ENCODE results near the gene C16orf74. TPM values are rescaled to one million over a fixed set of nuclear protein-coding genes. Genes with fewer than 3 reads are reported as not detected.

Gene C16orf74
- total and polyA plus RNA-seq, 2 of the 8 experiments (the other 6 are each of a cell fraction or from before 2014, with no cell fraction given) = 7.3 to 9.3 TPM

GRCh38 chr16:85729452-85730185, 21.3 kb downstream of the C16orf74 start:
- H3K14ac ChIP-seq (ENCODE audit: insufficient read length) = no peak overlapping the region
- H2AFZ ChIP-seq (ENCODE audit: low read length) = no peak overlapping the region
- H4K8ac ChIP-seq (ENCODE audit: extremely low read depth, insufficient read depth, low read length) = peak overlapping the region; percentile 41
- WGBS, 2 experiments (ENCODE audit: extremely low coverage in 1 of 2, insufficient coverage in 1 of 2, insufficient read length in 1 of 2, insufficient replicate concordance in 2 of 2, low coverage in 1 of 2, low lambda C conversion rate in 2 of 2, missing lambda C conversion rate in 1 of 2) = 89% methylated on average over 16 of the region's 16 CpGs; no CpG with 5 or more reads in 1 of the 2 experiments
- peak overlapping the region; percentile 19; the same call in 1 of the 2 replicates for H2BK15ac ChIP-seq (ENCODE audit: low read length)
- H2AK5ac ChIP-seq (ENCODE audit: low read depth, low read length) = peak overlapping the region; percentile 86
- no peak for DNase-seq (ENCODE audit: low read depth in 1 of 2, low spot score in 2 of 2)
- no peaks in the 10 kb centered on the region for H3K36me3 ChIP-seq (ENCODE audit: control insufficient read depth in 2 of 4, insufficient read depth in 4 of 4, low read length in 3 of 4)
- ChIA-PET CTCF (ENCODE audit: partially characterized antibody) (interaction anchor here (0.6 to 2.6 kb wide), 18 partner anchors 8 to 223 kb away, joined by 3 to 18 read pairs (median 4); no protein-coding TSS in a partner anchor), POLR2A (ENCODE audit: partially characterized antibody) (interaction anchor here (1.4 to 1.8 kb wide), 2 partner anchors 13 kb away, joined by 3 to 8 read pairs; no protein-coding TSS in a partner anchor)
- H2BK12ac ChIP-seq (ENCODE audit: low read depth, low read length) = peak overlapping the region; percentile 39; the same call in 1 of the 2 replicates
- no peak overlapping the region for H3K4me2 ChIP-seq (ENCODE audit: insufficient read depth in 1 of 2, low read depth in 2 of 2, low read length in 2 of 2)
- no peak for FAIRE-seq
- H4K5ac ChIP-seq (ENCODE audit: insufficient read length, low read depth, low read length) = no peak overlapping the region
- H2BK5ac ChIP-seq (ENCODE audit: low read depth, low read length) = no peak overlapping the region; the same call in 1 of the 2 replicates
- no peaks in the 10 kb centered on the region for H3K79me1 ChIP-seq (ENCODE audit: low read depth, low read length)
- H3K27ac ChIP-seq (ENCODE audit: low read depth, low read length) = no peak overlapping the region
- H3K4ac ChIP-seq (replicated peaks; ENCODE audit: insufficient read length, low read depth, low read length) = peak overlapping the region; percentile 73
- H4K91ac ChIP-seq (replicated peaks; ENCODE audit: insufficient read length, low read length) = peak overlapping the region; percentile 78
- no peak overlapping the region for H3K4me3 ChIP-seq (ENCODE audit: extremely low read depth in 1 of 4, insufficient read depth in 2 of 4, low read depth in 3 of 4, low read length in 4 of 4)
- no peak overlapping the region for H3K23ac ChIP-seq (ENCODE audit: insufficient read length)
- H3K4me1 ChIP-seq (replicated peaks in 1 of 4; ENCODE audit: control insufficient read depth in 3 of 4, insufficient read depth in 4 of 4, low read length in 3 of 4) = peaks cover 3 to 11% (median 10%) of the 10 kb centered on the region in 4 experiments
- H3K27me3 ChIP-seq (replicated peaks in 1 of 4; ENCODE audit: control insufficient read depth in 3 of 4, extremely low read depth in 1 of 4, insufficient read depth in 3 of 4, low read length in 3 of 4) = no peaks in the 10 kb centered on the region; a peak in 2 of 7 replicates
- no peak overlapping the region for H3K56ac ChIP-seq (replicated peaks; ENCODE audit: insufficient read length, low read depth, low read length)
- H3K23me2 ChIP-seq (ENCODE audit: low read depth, low read length) = peaks cover 3% of the 10 kb centered on the region; the same call in 1 of the 2 replicates
- no peak overlapping the region for H2BK20ac ChIP-seq (ENCODE audit: low read length)
- H3K9me3 ChIP-seq (ENCODE audit: insufficient read depth in 2 of 2, low read depth in 1 of 2, low read length in 1 of 2) = no peaks in the 10 kb centered on the region
- no peak overlapping the region for H2BK120ac ChIP-seq (replicated peaks; ENCODE audit: low read depth, low read length)
- no peak overlapping the region for H3K18ac ChIP-seq (ENCODE audit: extremely low read depth, low read length)
- no peak overlapping the region for H3K9ac ChIP-seq (replicated peaks in 1 of 4; ENCODE audit: extremely low read depth in 1 of 4, low read depth in 3 of 4, low read length in 3 of 4)
- peaks cover 2 to 10% of the 10 kb centered on the region in 2 experiments for H4K20me1 ChIP-seq (replicated peaks in 1 of 2; ENCODE audit: control insufficient read depth in 1 of 2, insufficient read depth in 2 of 2, low read length in 2 of 2)
- no peaks in the 10 kb centered on the region for H3K79me2 ChIP-seq (ENCODE audit: control insufficient read depth in 1 of 2, insufficient read depth in 2 of 2, low read length in 2 of 2)
